DMS53 (cell line): ENCODE measurements around the gene CEP170B.
"Not testable (repeated sequence)": the region's sequence is repeated elsewhere in the genome, so short reads cannot be mapped to it uniquely, and the experiment has no call there.

Experiments used
- DNase-seq: peaks from one replicate; lab custom pipeline; 2025; lab: John Stamatoyannopoulos, UW

The CEP170B gene

GRCh38 chr14:104913435-104913834 is 48.4 kb downstream of the CEP170B start:
- peak; percentile 10 for DNase-seq

GRCh38 chr14:104917116-104917515 is 52.0 kb downstream of the CEP170B start:
- no peak for DNase-seq

GRCh38 chr14:104917993-104918392 is 52.9 kb downstream of the CEP170B start:
- DNase-seq = no peak

- not testable (repeated sequence) for DNase-seq
Observed at GRCh38 chr14:104919152-104919992, 54.3 kb downstream of the CEP170B start.

GRCh38 chr14:104919993-104920315 is 54.9 kb downstream of the CEP170B start:
- no peak for DNase-seq

- no peak for DNase-seq
Observed at GRCh38 chr14:104923640-104924420, 58.8 kb downstream of the CEP170B start.

GRCh38 chr14:104924421-104925213 is 59.5 kb downstream of the CEP170B start, which contains the start of gene PLD4:
Gene PLD4, plus strand, starts transcription at chr14:104924879. Its CDS starts 2,262 bp downstream, at chr14:104927141.
- peak; percentile 20 for DNase-seq

- DNase-seq = no peak
Observed at GRCh38 chr14:104925214-104925854, 60.3 kb downstream of the CEP170B start.

GRCh38 chr14:104925855-104926609 is 61.0 kb downstream of the CEP170B start:
- DNase-seq = no peak

GRCh38 chr14:104926619-104927431 is 61.8 kb downstream of the CEP170B start:
- no peak for DNase-seq

- peak; percentile 23 for DNase-seq
Observed at GRCh38 chr14:104927432-104927816, 62.4 kb downstream of the CEP170B start.

GRCh38 chr14:104927901-104928300 is 62.8 kb downstream of the CEP170B start:
- DNase-seq = no peak

- no peak for DNase-seq
Observed at GRCh38 chr14:104928391-104929133, 63.5 kb downstream of the CEP170B start.

GRCh38 chr14:104929268-104930230 is 64.5 kb downstream of the CEP170B start:
- DNase-seq = no peak

GRCh38 chr14:104930526-104931303 is 65.6 kb downstream of the CEP170B start:
- no peak for DNase-seq

GRCh38 chr14:104931304-104931770 is 66.3 kb downstream of the CEP170B start:
- no peak for DNase-seq
